Stimulated activated effector memory CD8-positive, alpha-beta T cell treated with anti-CD3 and anti-CD28 coated beads, Interleukin-12 subunit alpha, Interleukin-12 subunit beta, amount 100 ng/mL, for 72 hours (primary cell): Measurements from ENCODE around the gene ISOC2.

Experiments used
- ATAC-seq: fragments of 150-1000 bp; cut with Tn5 transposase; 2 replicates; pipeline ENCODE4 v1.10.0; 2021
- DNase-seq, 2 donors: peaks; one replicate each; pipeline ENCODE4 v3.0.0; 2021 to 2022; ENCODE audit warnings: low spot score in 2 of 2
- H3K27ac Mint-ChIP-seq: one replicate; pipeline ENCODE4 v1.8.0; 2022; ENCODE audit warnings: mild to moderate bottlenecking, mixed read lengths
- H3K36me3 Mint-ChIP-seq: one replicate; pipeline ENCODE4 v1.8.0; 2022; ENCODE audit warnings: mild to moderate bottlenecking, mixed read lengths
- H3K4me1 Mint-ChIP-seq: one replicate; pipeline ENCODE4 v1.8.0; 2022; ENCODE audit warnings: mixed read lengths
- H3K4me3 Mint-ChIP-seq: one replicate; pipeline ENCODE4 v1.8.0; 2022; ENCODE audit warnings: mild to moderate bottlenecking, mixed read lengths
- H3K9me3 Mint-ChIP-seq: one replicate; pipeline ENCODE4 v1.8.0; 2022; ENCODE audit warnings: mixed read lengths

Gene ISOC2

DNA sequence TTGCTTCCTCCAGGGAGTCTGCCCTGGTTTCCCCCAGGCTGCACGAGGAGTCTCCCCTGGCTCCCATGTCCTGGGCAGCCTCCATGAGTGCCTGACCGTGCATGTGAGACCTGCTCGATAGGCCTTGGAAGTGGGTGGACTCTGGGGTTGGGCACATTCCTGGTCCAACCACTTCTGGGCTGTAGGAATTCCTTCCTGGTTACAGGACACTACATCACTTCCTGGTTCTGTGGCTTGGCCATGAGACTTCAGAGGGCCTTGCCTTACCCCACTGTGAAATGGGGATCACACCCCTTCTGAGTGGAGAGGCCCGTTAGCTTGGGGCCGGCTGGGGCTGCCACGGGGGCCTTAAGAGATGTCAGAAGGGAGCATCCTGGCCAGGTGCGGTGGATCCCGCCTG is 11.0 kb upstream of the ISOC2 start:
- Mint-ChIP-seq H3K4me3 (no peak overlapping the region), H3K4me1 (peaks cover 6% of the 10 kb centered on the region), H3K36me3 (peaks cover 9% of the 10 kb centered on the region), H3K27ac (no peak overlapping the region), H3K9me3 (no peaks in the 10 kb centered on the region)
- ATAC-seq, result no peak
- DNase-seq, result no peak

DNA sequence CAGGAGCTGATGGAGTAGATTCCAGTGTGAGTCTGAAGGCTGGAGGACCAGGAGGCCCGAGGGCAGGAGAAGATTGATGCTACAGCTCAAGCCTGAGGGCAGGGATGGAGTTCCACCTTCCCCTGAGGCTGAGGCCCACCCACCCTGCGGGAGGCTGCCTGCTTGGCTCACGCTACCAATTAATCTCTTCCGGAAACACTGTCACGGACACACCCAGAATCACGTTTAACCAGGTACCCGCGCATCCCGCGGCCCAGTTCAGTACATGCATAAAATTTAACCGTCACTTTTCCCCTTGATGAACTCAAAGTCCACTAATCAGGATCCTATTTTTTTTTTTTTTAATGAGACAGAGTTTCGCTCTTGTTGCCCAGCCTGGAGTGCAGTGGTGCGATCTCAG is 9.8 kb upstream of the ISOC2 start:
- Mint-ChIP-seq H3K4me3 (no peak overlapping the region), H3K4me1 (no peaks in the 10 kb centered on the region), H3K36me3 (peaks cover 5% of the 10 kb centered on the region), H3K27ac (no peak overlapping the region), H3K9me3 (no peaks in the 10 kb centered on the region)
- ATAC-seq (no peak), DNase-seq (no peak)

DNA sequence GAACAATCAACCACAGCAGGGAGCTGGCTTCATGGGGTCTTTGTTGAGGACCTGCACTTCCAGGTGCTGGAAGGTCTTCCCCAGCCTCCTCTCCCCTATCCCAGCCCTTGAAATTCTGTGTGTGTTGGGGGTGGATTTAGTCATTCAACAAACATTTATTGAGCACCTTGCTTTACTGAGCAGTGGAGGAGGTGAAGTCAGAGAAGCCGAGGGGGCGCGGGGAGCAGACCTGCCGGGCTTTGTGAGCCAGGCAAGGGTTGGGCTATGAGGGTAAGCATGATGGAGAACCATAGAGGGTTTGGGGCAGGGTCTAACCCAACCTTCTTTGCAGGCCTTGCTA is 6.6 kb upstream of the ISOC2 start:
- Mint-ChIP-seq H3K36me3 (no peaks in the 10 kb centered on the region), H3K9me3 (no peaks in the 10 kb centered on the region), H3K4me1 (peaks cover 1% of the 10 kb centered on the region), H3K4me3 (no peak overlapping the region), H3K27ac (no peak overlapping the region)
- ATAC-seq (peak; percentile 22), DNase-seq (no peak)

DNA sequence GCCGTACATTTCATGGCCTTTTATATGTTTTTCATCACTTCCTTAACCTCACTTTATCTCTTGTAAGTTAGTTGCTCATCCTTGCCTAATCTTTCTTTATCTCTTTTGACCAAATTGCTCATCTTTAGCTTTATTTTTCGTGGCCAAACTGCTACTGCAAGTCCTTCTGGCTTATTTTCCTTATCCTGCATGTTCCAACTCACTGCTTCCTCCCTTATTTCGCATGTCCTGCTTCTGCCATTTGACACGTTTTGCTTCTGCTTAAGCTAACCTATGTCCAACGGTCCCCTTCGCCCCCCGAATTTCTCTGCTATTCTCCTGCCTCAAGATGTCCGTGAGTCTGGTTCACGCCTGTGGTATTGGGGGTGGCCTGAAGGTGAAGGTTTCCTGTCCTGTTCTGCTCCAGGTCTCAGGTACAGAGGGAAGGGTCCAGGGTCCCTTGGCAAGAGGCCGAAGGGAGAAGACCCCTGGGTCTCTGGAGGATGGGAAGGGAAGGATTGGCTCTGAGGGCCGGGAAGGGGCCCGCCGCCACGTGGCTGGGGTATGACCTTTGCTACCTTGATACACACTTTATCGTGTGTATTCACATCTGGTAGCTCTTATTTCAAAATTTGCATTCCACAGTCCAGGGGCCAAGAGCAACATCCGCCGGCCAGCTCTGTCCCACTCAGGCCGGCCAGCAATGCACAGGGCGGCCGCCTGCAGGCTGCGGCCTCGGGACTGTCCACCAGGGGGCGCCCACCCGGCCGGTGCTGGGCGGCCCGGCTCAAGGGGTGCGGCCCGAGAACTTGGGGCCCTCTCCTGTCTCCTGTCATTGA is 6.0 kb upstream of the ISOC2 start:
- no peak overlapping the region for H3K27ac Mint-ChIP-seq
- H3K4me1 Mint-ChIP-seq, result peaks cover 7% of the 10 kb centered on the region
- DNase-seq (peak; percentile 84 to 87), ATAC-seq (peak; percentile 88)
- no peaks in the 10 kb centered on the region for H3K36me3 Mint-ChIP-seq
- H3K9me3 Mint-ChIP-seq, result no peaks in the 10 kb centered on the region
- no peak overlapping the region for H3K4me3 Mint-ChIP-seq

DNA sequence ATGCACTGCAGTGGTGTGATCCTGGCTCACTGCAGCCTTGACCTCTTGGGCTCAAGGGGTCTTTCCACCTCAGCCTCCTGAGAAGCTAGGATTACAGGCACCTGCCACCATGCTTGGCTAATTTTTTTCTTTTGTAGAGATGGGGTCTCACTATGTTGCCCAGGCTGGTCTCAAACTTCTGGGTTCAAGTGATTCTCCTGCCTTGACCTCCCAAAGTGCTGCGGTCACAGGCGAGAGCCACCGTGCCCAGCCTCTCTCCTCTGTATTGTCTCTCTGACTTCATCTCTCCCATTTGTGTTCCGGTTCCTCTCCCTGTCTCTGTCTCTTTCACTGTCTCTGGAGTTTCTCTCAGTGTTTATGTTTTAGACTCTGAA is 4.8 kb upstream of the ISOC2 start:
- H3K4me1 Mint-ChIP-seq, result peaks cover 19% of the 10 kb centered on the region
- H3K4me3 Mint-ChIP-seq, result no peak overlapping the region

DNA sequence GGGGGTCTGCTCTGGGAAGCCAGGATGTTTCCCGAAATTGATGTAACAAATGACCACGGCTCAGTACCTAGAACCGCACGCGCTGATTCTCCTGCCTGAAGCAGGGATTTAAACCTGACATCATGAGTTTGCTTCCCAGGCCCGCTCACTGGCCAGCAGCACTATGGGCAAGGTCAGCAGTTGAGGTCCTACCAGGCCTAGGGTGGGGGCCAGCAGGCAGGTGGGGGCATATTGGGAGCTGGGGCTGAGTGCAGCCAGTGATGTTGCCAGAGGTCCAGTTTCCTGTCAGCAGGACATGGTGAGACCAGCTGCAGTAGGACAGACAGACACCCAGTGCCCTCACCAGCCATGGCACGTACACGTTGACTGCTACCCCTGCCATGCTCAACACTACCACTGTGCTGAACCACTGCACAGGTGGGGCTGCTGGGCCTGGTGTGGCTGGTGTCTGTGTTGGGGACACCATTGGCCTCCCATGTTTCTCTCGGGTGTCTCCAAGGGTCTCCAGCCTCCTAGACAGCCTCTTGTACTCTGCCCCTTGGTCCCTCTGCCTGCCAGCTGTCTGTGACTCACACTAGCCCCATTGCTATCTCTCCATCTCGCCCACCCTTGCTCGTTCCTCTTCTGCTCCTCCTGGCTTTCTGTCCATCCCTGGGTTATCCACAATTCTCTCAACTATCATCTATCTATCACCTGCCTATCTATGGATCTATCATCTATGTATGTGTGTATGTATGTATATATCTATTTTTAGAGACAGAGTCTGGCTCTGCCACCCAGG is 4.2 kb upstream of the ISOC2 start:
- H3K4me1 Mint-ChIP-seq, result peaks cover 24% of the 10 kb centered on the region
- ATAC-seq, result no peak
- no peak overlapping the region for H3K4me3 Mint-ChIP-seq
- H3K9me3 Mint-ChIP-seq, result no peaks in the 10 kb centered on the region
- DNase-seq, result no peak
- H3K36me3 Mint-ChIP-seq, result peaks cover 8% of the 10 kb centered on the region
- H3K27ac Mint-ChIP-seq, result no peak overlapping the region

More for the DNA sequence above, 4.8 kb upstream of the ISOC2 start:
- ATAC-seq (no peak), DNase-seq (no peak)
- Mint-ChIP-seq H3K9me3 (no peaks in the 10 kb centered on the region), H3K36me3 (peaks cover 8% of the 10 kb centered on the region), H3K27ac (no peak overlapping the region)

DNA sequence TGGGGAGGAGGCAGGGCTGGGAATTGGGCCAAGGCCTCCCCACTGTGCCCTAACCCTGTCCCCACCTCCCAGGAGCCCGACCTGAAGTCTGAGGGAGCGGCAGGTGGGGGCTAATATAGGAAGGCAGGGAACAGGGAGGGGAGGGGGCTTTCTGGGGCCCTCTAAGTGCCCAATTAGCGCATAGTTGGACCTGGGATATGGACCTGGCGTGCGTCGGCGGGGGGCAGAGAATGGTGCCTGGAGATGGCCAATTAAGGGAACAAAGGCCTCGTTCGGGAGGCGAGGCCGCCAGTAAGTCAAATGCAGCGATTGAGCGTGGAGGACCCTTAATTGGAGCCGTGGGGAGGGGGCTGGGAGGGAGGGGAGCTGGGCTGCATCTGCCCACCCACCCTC is 3.2 kb upstream of the ISOC2 start, which contains the start of gene C19orf85:
Gene C19orf85, minus strand, starts transcription at position 90 of the 393 bp plus-strand sequence. CDS start 197 bp downstream, outside the sequence.
- Mint-ChIP-seq H3K27ac (no peak within 1 kb of the TSS), H3K4me1 (peaks cover 34% of the 10 kb centered on the region), H3K36me3 (peaks cover 8% of the 10 kb centered on the region), H3K4me3 (no peak within 1 kb of the TSS), H3K9me3 (no peaks in the 10 kb centered on the region)
- DNase-seq (no peak), ATAC-seq (no peak)

DNA sequence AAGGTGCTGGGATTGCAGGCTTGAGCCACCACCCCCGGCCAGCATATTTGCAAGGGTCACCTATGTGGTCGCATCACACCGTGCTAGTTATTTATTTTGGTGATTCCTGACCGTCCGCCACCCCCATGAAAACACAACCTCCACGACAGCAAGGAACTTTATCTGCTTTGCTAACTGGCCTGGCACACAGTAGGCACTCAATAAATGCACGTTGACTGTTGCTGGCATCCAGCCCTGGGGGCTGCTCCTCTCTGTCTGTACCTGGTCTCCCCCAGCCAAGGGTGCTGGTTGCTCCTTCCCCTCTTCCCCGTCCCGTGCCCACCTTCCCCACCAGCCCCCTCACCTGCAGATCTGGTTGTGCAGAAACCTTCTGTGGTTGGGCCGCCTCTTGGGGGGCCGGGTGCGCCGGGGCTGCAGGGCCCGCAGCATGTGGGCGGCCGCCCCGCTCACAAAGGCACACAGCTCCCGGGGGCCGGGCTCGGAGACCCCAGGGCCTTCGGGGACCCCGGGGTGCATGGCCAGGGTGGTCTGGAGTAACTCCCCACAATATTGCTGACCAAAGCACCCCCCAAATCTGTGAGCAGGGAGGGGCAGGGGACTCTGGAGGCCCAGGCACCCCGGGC is 2.7 kb upstream of the ISOC2 start:
- H3K36me3 Mint-ChIP-seq, result peaks cover 8% of the 10 kb centered on the region
- H3K4me3 Mint-ChIP-seq, result no peak overlapping the region
- H3K4me1 Mint-ChIP-seq, result peaks cover 36% of the 10 kb centered on the region
- no peak overlapping the region for H3K27ac Mint-ChIP-seq
- DNase-seq (no peak), ATAC-seq (no peak)
- H3K9me3 Mint-ChIP-seq, result no peaks in the 10 kb centered on the region

DNA sequence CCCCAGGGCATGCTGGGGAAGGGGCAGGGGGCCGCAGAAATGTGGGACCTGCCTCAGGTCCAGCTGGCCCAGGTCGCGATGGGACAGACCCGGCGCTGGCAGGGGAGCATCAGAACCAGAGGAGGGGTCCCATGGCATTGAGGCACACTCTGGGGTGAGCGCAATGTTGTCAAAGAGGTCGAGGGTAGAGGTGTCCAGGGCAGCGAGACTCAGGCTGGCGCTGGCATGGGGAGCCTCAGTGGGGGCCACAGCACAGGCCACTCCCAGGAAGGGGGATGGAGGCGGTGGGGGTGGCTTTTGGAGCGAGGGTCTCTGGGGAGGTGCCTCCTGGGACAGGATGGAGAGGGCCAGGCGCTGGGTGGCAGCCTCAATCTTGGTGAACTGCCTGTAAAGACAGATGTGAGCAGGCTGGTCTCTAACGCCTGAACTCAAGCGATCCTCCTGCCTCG is 2.2 kb upstream of the ISOC2 start:
- Mint-ChIP-seq H3K36me3 (peaks cover 8% of the 10 kb centered on the region), H3K4me3 (no peak overlapping the region), H3K27ac (no peak overlapping the region), H3K9me3 (no peaks in the 10 kb centered on the region), H3K4me1 (peaks cover 36% of the 10 kb centered on the region)
- ATAC-seq (no peak), DNase-seq (no peak)

DNA sequence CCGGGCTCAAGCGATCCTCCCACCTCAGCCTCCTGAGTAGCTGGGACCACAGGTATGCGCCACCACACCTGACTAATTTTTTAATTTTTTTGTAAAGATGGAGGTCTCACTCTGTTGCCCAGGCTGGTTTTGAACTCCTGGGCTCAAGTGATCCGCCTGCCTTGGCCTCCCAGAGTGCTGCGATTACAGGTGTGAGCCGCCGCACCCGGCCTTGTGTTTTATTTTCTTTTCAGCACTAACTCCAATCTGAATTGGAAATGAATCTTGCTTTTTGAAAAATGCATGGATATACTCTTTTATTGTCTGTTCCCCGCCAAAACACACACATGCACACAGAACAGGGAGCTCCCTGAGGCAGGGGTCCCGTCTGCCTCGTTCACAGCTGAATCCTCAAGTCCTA is 1.3 kb upstream of the ISOC2 start:
- H3K4me1 Mint-ChIP-seq, result peaks cover 36% of the 10 kb centered on the region
- peak overlapping the region; percentile 93 for H3K27ac Mint-ChIP-seq
- no peaks in the 10 kb centered on the region for H3K9me3 Mint-ChIP-seq
- H3K4me3 Mint-ChIP-seq, result peak overlapping the region; percentile 87
- peaks cover 8% of the 10 kb centered on the region for H3K36me3 Mint-ChIP-seq
- ATAC-seq, result no peak
- no peak for DNase-seq

DNA sequence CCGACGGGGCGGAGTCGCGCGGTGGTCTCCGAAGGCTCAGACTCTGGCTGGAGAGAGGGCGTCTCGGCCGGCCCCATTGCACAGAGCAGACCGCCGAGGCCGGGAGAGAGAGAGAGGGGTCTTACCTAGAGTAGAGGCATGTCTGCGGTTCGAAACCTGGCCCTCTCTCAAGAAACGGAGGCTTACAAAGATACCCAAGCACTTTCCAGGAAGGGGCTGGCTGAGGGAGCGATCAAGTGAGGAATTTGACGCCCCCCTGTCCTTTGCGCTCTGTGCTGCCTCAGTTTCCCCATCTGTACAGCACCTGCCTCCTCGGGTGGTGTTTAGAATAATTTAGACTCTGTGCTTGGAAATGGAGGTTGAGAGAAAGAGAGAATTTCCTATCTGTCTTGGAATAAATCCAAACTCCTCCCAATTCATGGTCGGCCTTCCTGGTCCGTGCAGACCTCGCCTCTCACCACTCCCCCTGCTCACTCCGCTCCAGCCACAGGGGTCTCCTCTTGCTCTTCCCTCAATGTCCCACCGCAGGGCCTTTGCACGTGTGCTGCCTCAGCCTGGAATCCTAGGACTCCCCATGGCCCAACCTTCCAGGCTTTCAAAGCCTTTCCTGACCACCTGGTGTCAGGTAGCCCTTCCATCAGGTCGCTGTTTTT is 658 bp upstream of the ISOC2 start:
- peaks cover 8% of the 10 kb centered on the region for H3K36me3 Mint-ChIP-seq
- peak overlapping the region; percentile 93 for H3K27ac Mint-ChIP-seq
- H3K9me3 Mint-ChIP-seq, result no peaks in the 10 kb centered on the region
- H3K4me1 Mint-ChIP-seq, result peaks cover 36% of the 10 kb centered on the region
- H3K4me3 Mint-ChIP-seq, result peak overlapping the region; percentile 87
- ATAC-seq, result no peak
- DNase-seq, result no peak

DNA sequence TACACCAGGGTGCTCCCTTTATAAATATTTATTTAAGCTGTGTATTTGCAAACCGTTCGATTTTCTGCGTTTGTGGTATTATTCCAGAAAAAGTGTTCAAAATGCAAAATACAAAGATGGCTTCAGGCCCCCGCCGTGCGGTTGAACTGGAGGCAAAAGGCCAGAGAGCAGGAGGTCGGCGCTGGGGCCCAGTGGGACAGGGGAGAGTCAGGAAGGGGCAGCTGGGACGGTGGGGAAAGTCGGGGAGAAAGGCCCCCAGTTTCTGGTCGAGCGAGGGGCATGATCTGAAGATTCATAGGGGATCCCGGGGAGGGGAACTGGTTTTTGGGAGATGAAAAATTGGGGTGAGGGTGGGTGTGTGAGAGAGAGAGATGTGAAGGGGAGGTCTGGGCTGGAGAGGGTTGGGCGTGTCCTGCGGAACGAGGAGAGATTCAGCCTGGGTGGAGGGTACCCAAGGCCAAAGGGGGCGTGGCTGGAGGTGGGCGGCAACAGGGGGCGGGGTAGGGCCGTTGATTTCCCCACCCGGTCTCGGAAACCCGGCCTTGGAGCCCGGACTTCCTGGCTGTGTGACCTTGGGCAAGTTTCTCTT is 678 bp downstream of the ISOC2 start:
- H3K9me3 Mint-ChIP-seq, result no peaks in the 10 kb centered on the region
- peak overlapping the region; percentile 93 for H3K27ac Mint-ChIP-seq
- H3K4me1 Mint-ChIP-seq, result peaks cover 36% of the 10 kb centered on the region
- H3K4me3 Mint-ChIP-seq, result peak overlapping the region; percentile 87
- H3K36me3 Mint-ChIP-seq, result peaks cover 8% of the 10 kb centered on the region
- no peak for ATAC-seq
- DNase-seq, result peak in 1 of 2 donors; percentile 69

DNA sequence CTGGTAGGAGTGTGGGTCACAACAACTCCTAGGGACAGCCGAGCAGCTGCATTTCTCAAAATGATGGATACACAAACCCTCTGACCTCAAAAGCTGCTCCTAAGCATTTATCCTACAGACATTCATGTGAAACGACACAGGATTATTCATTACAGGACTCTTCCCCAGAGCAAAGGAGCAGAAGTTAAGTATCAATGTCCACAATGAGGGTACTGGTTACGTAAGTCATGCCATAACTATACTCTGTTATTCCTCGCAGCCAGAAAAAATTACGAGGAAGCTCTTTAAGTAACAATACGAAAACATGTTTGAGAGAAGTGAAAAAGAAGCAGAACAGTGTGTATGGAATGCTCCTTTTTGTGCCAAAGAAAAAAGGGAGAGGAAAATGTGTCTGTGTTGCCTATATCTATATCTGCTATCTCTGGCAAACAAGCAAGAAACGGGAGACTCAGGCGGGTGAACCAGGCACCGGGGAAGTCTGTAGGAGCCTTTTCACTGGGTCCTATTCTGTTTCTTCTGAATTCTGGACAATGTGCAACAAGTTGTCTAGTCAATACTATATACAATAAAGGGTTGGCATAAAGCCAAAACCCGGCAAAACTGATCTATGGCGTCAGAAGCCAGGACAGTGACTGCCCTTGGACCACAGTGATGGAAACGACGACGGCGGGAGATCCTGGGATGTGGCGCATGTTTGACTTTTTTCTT is 1.3 kb downstream of the ISOC2 start:
- no peaks in the 10 kb centered on the region for H3K9me3 Mint-ChIP-seq
- peak overlapping the region; percentile 87 for H3K4me3 Mint-ChIP-seq
- ATAC-seq (no peak), DNase-seq (no peak)
- H3K27ac Mint-ChIP-seq, result peak overlapping the region; percentile 93
- peaks cover 8% of the 10 kb centered on the region for H3K36me3 Mint-ChIP-seq
- peaks cover 36% of the 10 kb centered on the region for H3K4me1 Mint-ChIP-seq

DNA sequence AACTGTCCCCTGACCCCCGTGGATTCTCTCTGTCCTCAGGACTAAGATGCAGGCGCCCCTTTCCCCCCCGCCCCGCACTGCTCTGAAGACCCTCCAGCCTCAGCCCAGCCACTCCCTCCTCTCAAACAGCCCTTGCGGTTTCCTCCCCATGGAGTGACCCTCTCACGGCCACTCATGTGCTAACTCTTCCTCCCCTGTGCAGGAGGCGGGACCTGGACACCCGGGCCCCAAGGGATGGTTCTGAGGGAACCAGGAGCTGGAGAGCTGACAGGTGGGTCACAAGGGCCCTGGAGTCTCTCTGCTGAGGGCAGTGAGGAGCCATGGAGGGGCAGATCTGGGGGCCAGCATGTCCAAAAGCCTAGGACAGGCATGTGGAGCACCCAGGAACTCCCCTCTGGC is 1.9 kb downstream of the ISOC2 start:
- ATAC-seq (no peak), DNase-seq (no peak)
- Mint-ChIP-seq H3K27ac (no peak overlapping the region), H3K4me3 (peak overlapping the region; percentile 87), H3K4me1 (peaks cover 36% of the 10 kb centered on the region), H3K36me3 (peaks cover 8% of the 10 kb centered on the region), H3K9me3 (no peaks in the 10 kb centered on the region)
